Common myeloid progenitor, CD34-positive (primary cell): ENCODE measurements around the gene MIA.
"Not testable (repeated sequence)": the region's sequence is repeated elsewhere in the genome, so short reads cannot be mapped to it uniquely, and the experiment has no call there.

ENCODE experiments used
- CTCF ChIA-PET: fragments of 350-600 bp; sonication (Branson Sonifier 250); formaldehyde crosslinking; loops from one replicate; lab custom pipeline; 2021; ENCODE audit warnings: antibody characterized with exemption; lab: Charles Lee
- POLR2A ChIA-PET: fragments of 350-600 bp; sonication (Branson Sonifier 250); formaldehyde crosslinking; loops from one replicate; lab custom pipeline; 2021; ENCODE audit warnings: antibody characterized with exemption; lab: Charles Lee
- DNase-seq, 3 donors: peaks; one replicate each; pipeline versions ENCODE4 v3.0.0 to v3.0.0-alpha.2; 2013
- H3K27ac ChIP-seq, 2 experiments: 1 replicate in 1 of 2; 2 replicates in 1 of 2; pipeline ENCODE4 v1.7.0; 2013; ENCODE audit warnings: inconsistent platforms in 2 of 2, low read length in 2 of 2, mild to moderate bottlenecking in 2 of 2, low read depth in 1 of 2, moderate library complexity in 1 of 2; ENCODE audit not compliant: severe bottlenecking in 2 of 2, insufficient read depth in 1 of 2, poor library complexity in 1 of 2
- H3K27me3 ChIP-seq, 5 experiments: replicated peaks in 2 of 5; 1 replicate in 3 of 5; 2 replicates in 2 of 5; pipeline versions ENCODE4 v1.6.1 to v1.7.0; 2013; ENCODE audit warnings: low read length in 4 of 5, mild to moderate bottlenecking in 2 of 5, moderate library complexity in 2 of 5, inconsistent platforms in 1 of 5; ENCODE audit not compliant: insufficient read depth in 5 of 5, control insufficient read depth in 4 of 5
- H3K36me3 ChIP-seq, 4 experiments: 1 replicate in 2 of 4; 2 replicates in 2 of 4; pipeline versions ENCODE4 v1.6.1 to v1.7.0; 2013; ENCODE audit warnings: low read length in 3 of 4, control low read depth in 1 of 4, mild to moderate bottlenecking in 1 of 4; ENCODE audit not compliant: control insufficient read depth in 4 of 4, insufficient read depth in 4 of 4
- H3K4me1 ChIP-seq, 4 experiments: 1 replicate in 3 of 4; 2 replicates in 1 of 4; pipeline versions ENCODE4 v1.6.1 to v1.7.1; 2013; ENCODE audit warnings: low read length in 3 of 4, mild to moderate bottlenecking in 3 of 4, control low read depth in 1 of 4, inconsistent platforms in 1 of 4, moderate library complexity in 1 of 4; ENCODE audit not compliant: control insufficient read depth in 4 of 4, insufficient read depth in 4 of 4; ENCODE audit errors: control extremely low read depth in 1 of 4
- H3K4me3 ChIP-seq, 7 experiments: 1 replicate in 4 of 7; 2 replicates in 3 of 7; pipeline versions ENCODE4 v1.5.1 to v1.7.0; 2013; ENCODE audit warnings: mild to moderate bottlenecking in 7 of 7, low read length in 6 of 7, moderate library complexity in 6 of 7, inconsistent platforms in 2 of 7, low read depth in 2 of 7, control low read depth in 1 of 7; ENCODE audit not compliant: insufficient read depth in 4 of 7, control insufficient read depth in 1 of 7; ENCODE audit errors: extremely low read depth in 1 of 7
- H3K9me3 ChIP-seq, 5 experiments: 1 replicate in 4 of 5; 2 replicates in 1 of 5; pipeline versions ENCODE4 v1.6.1 to v1.7.1; 2013; ENCODE audit warnings: low read length in 4 of 5, mild to moderate bottlenecking in 2 of 5, inconsistent platforms in 1 of 5, low read depth in 1 of 5, moderate library complexity in 1 of 5; ENCODE audit not compliant: control insufficient read depth in 4 of 5, insufficient read depth in 2 of 5; ENCODE audit errors: control extremely low read depth in 1 of 5
- WGBS: methylation state at CpG from one replicate; pipeline ENCODE4 v1.1.5; 2013; ENCODE audit not compliant: insufficient coverage; 5-methylcytosine and 5-hydroxymethylcytosine counted together

Gene MIA

GRCh38 chr19:40756502-40757110 lies 18.7 kb upstream of the MIA start:
- DNase-seq = no peak
- Histone ChIP-seq H3K27ac (peak overlapping the region in 1 of 2 experiments; percentile 51), H3K27me3 (no peaks in the 10 kb centered on the region), H3K4me1 (peaks cover 2 to 43% (median 28%) of the 10 kb centered on the region in 4 experiments), H3K4me3 (no peak overlapping the region), H3K36me3 (peaks cover 21 to 62% (median 47%) of the 10 kb centered on the region in 4 experiments), H3K9me3 (no peaks in the 10 kb centered on the region)
- CTCF ChIA-PET = interaction anchor here (0.8 to 2.3 kb wide), 3 partner anchors 10 to 93 kb away, joined by 3 to 9 read pairs (median 3); no protein-coding TSS in a partner anchor
- WGBS = 91% methylated on average over 10 of the region's 11 CpGs
- POLR2A ChIA-PET = interaction anchor here (2.7 kb wide), 1 partner anchor 21 kb away, joined by 9 read pairs; the partner anchor contains the start of gene RAB4B

- CTCF ChIA-PET = no interaction called here
- WGBS = 94% methylated on average over 2 of the region's 3 CpGs
- H3K36me3 ChIP-seq = peaks cover 26 to 77% (median 62%) of the 10 kb centered on the region in 4 experiments
These were observed 16.8 kb upstream of the MIA start for GRCh38 chr19:40758491-40758890.

GRCh38 chr19:40759352-40759751 lies 16.0 kb upstream of the MIA start:
- no peaks in the 10 kb centered on the region for H3K9me3 ChIP-seq
- peaks cover 30 to 84% (median 69%) of the 10 kb centered on the region in 4 experiments for H3K36me3 ChIP-seq
- WGBS = 97% methylated on average over 8 of the region's 13 CpGs
- no peak overlapping the region for H3K27ac ChIP-seq
- ChIA-PET POLR2A (no interaction called here), CTCF (no interaction called here)
- H3K27me3 ChIP-seq = no peaks in the 10 kb centered on the region
- no peak for DNase-seq
- H3K4me3 ChIP-seq = no peak overlapping the region
- H3K4me1 ChIP-seq = peaks cover 0 to 22% (median 12%) of the 10 kb centered on the region in 4 experiments

More at GRCh38 chr19:40758491-40758890, 16.8 kb upstream of the MIA start:
- Histone ChIP-seq H3K27ac (no peak overlapping the region), H3K4me3 (no peak overlapping the region), H3K27me3 (no peaks in the 10 kb centered on the region), H3K9me3 (no peaks in the 10 kb centered on the region), H3K4me1 (peaks cover 0 to 30% (median 14%) of the 10 kb centered on the region in 4 experiments)
- POLR2A ChIA-PET = interaction anchor here (2.7 kb wide), 1 partner anchor 19 kb away, joined by 9 read pairs; the partner anchor contains the start of gene RAB4B
- no peak for DNase-seq

GRCh38 chr19:40762754-40763470 lies 12.4 kb upstream of the MIA start:
- Histone ChIP-seq H3K4me3 (no peak overlapping the region), H3K4me1 (no peaks in the 10 kb centered on the region), H3K36me3 (peaks cover 28 to 85% (median 70%) of the 10 kb centered on the region in 4 experiments), H3K27me3 (no peaks in the 10 kb centered on the region), H3K27ac (no peak overlapping the region), H3K9me3 (no peaks in the 10 kb centered on the region)
- ChIA-PET CTCF (no interaction called here), POLR2A (no interaction called here)
- no peak for DNase-seq
- 86% methylated on average over 16 of the region's 17 CpGs for WGBS

GRCh38 chr19:40763526-40763925 lies 11.8 kb upstream of the MIA start:
- H3K27me3 ChIP-seq = no peaks in the 10 kb centered on the region
- no peak for DNase-seq
- H3K36me3 ChIP-seq = peaks cover 24 to 79% (median 64%) of the 10 kb centered on the region in 4 experiments
- ChIA-PET CTCF (no interaction called here), POLR2A (no interaction called here)
- H3K4me1 ChIP-seq = peaks cover 0 to under 1% (median 0%) of the 10 kb centered on the region in 4 experiments
- 100% methylated on average over 4 of the region's 7 CpGs for WGBS
- no peaks in the 10 kb centered on the region for H3K9me3 ChIP-seq
- no peak overlapping the region for H3K4me3 ChIP-seq
- H3K27ac ChIP-seq = no peak overlapping the region

GRCh38 chr19:40763963-40764362 lies 11.4 kb upstream of the MIA start:
- H3K4me1 ChIP-seq = peaks cover 0 to 4% (median 0%) of the 10 kb centered on the region in 4 experiments
- POLR2A ChIA-PET = no interaction called here
- WGBS = 94% methylated on average over 10 of the region's 10 CpGs
- no peaks in the 10 kb centered on the region for H3K9me3 ChIP-seq
- H3K27ac ChIP-seq = no peak overlapping the region
- no peak for DNase-seq
- H3K27me3 ChIP-seq = no peaks in the 10 kb centered on the region
- H3K4me3 ChIP-seq = no peak overlapping the region
- H3K36me3 ChIP-seq = peaks cover 23 to 79% (median 62%) of the 10 kb centered on the region in 4 experiments
- CTCF ChIA-PET = no interaction called here

- not testable (repeated sequence) for H3K4me3 ChIP-seq, H3K4me1 ChIP-seq, H3K27me3 ChIP-seq, H3K9me3 ChIP-seq, H3K27ac ChIP-seq, DNase-seq
- ChIA-PET CTCF (interaction anchor here (0.8 kb wide), 1 partner anchor 11 kb away, joined by 3 read pairs; no protein-coding TSS in a partner anchor), POLR2A (interaction anchor here (0.6 kb wide), 1 partner anchor 17 kb away, joined by 3 read pairs; no protein-coding TSS in a partner anchor)
- peaks cover 17 to 57% (median 44%) of the 10 kb centered on the region in 4 experiments for H3K36me3 ChIP-seq
- 95% methylated on average over 7 of the region's 13 CpGs for WGBS
These were observed 8.9 kb upstream of the MIA start for GRCh38 chr19:40766385-40766784.
